K562 (cell line): ENCODE results near the gene ZNF467. TPM values are rescaled to one million over a fixed set of nuclear protein-coding genes. Genes with fewer than 3 reads are reported as not detected.

Experiments
- ATAC-seq: fragments of 200-7000 bp; cut with Tn5 transposase; 3 replicates; pipeline ENCODE4 v1.9.1; 2020; ENCODE audit warnings: moderate library complexity
- BruUV-seq: library from RNA; stranded (reverse); fragments of 400-500 nt; replicated peaks from 2 replicates; lab custom pipeline; 2021; lab: Mats Ljungman, UMichigan
- CTCF ChIA-PET: fragments of 300-600 bp; formaldehyde crosslinking; extraction: SDS; loops from one replicate; lab custom pipeline; 2021; ENCODE audit warnings: low intra/inter-chr PET ratio; lab: Yijun Ruan, JAX
- POLR2A ChIA-PET: fragments of 300-600, 350-650 bp; sonication (Branson Sonifier 250); formaldehyde crosslinking; extraction: SDS; loops from one replicate; lab custom pipeline; 2021; ENCODE audit warnings: antibody characterized with exemption, inconsistent platforms; lab: Yijun Ruan, JAX
- DNase-seq, 4 experiments: peaks; one replicate each; pipeline versions ENCODE4 v3.0.0 to v3.0.0-alpha.2; 2011 to 2018; ENCODE audit warnings: low spot score in 3 of 4, mixed read lengths in 3 of 4; ENCODE audit errors: extremely low read depth in 1 of 4
- FAIRE-seq: peaks from 2 replicates; lab custom pipeline; 2011; peaks lifted over from hg19 to GRCh38; lab: Jason Lieb, UNC
- H2AFZ ChIP-seq: 2 replicates; pipeline ENCODE4 v1.6.0; 2011; ENCODE audit warnings: low read depth, low read length, control low read depth, inconsistent platforms
- H3K27ac ChIP-seq: fragments of 200-600 bp; 3 replicates; pipeline ENCODE4 v1.8.0; 2011; ENCODE audit warnings: low read depth, mild to moderate bottlenecking, control low read depth, inconsistent platforms, low read length, moderate library complexity, mixed read lengths; ENCODE audit errors: extremely low read depth
- H3K27me3 ChIP-seq, 2 experiments: fragments of 300-600 bp in 1 of 2; 2 replicates in 1 of 2; 3 replicates in 1 of 2; pipeline versions ENCODE4 v1.6.0 to v1.8.0; 2011; ENCODE audit warnings: inconsistent platforms in 2 of 2, low read length in 2 of 2, mild to moderate bottlenecking in 1 of 2, mixed read lengths in 1 of 2, moderate library complexity in 1 of 2; ENCODE audit not compliant: control insufficient read depth in 2 of 2, insufficient read depth in 2 of 2
- H3K36me3 ChIP-seq: fragments of 300-600 bp; 3 replicates; pipeline ENCODE4 v1.8.0; 2011; ENCODE audit warnings: mild to moderate bottlenecking, low read length, inconsistent platforms; ENCODE audit not compliant: control insufficient read depth, insufficient read depth
- H3K4me1 ChIP-seq, 2 experiments: fragments of 200-600 bp in 1 of 2; replicated peaks in 1 of 2; 2 replicates in 1 of 2; 3 replicates in 1 of 2; pipeline versions ENCODE4 v1.5.1 to v1.8.0; 2011; ENCODE audit warnings: inconsistent platforms in 2 of 2, low read length in 2 of 2, mild to moderate bottlenecking in 1 of 2, mixed read lengths in 1 of 2, moderate library complexity in 1 of 2; ENCODE audit not compliant: control insufficient read depth in 2 of 2, insufficient read depth in 2 of 2
- H3K4me2 ChIP-seq: 2 replicates; pipeline ENCODE4 v1.6.1; 2011; ENCODE audit warnings: low read length, control low read depth, inconsistent platforms, mixed read lengths; ENCODE audit not compliant: insufficient read depth
- H3K4me3 ChIP-seq: fragments of 200-600 bp; sonication (generic), shearing (Covaris generic); 2 replicates; pipeline ENCODE4 v1.5.1; 2016; ENCODE audit warnings: control low read depth, inconsistent platforms
- H3K79me2 ChIP-seq: fragments of 200-600 bp; 3 replicates; pipeline ENCODE4 v1.8.0; 2011; ENCODE audit warnings: low read length, inconsistent platforms; ENCODE audit not compliant: control insufficient read depth, insufficient read depth
- H3K9ac ChIP-seq, 2 experiments: 2 replicates each; pipeline versions ENCODE4 v1.6.0 to v1.6.1; 2011; ENCODE audit warnings: low read depth in 2 of 2, low read length in 2 of 2, control low read depth in 1 of 2, inconsistent platforms in 1 of 2, mild to moderate bottlenecking in 1 of 2, mixed read lengths in 1 of 2; ENCODE audit not compliant: insufficient read depth in 1 of 2
- H3K9me1 ChIP-seq: one replicate; pipeline ENCODE4 v1.6.0; 2011; ENCODE audit warnings: inconsistent platforms, mild to moderate bottlenecking, low read length, moderate library complexity; ENCODE audit not compliant: control insufficient read depth, insufficient read depth
- H3K9me3 ChIP-seq: replicated peaks from 2 replicates; pipeline ENCODE4 v1.5.1; 2011; ENCODE audit warnings: low read depth, low read length, inconsistent platforms; ENCODE audit not compliant: control insufficient read depth, insufficient read depth
- H4K20me1 ChIP-seq: replicated peaks from 2 replicates; pipeline ENCODE4 v1.6.1; 2011; ENCODE audit warnings: low read length, inconsistent platforms, mixed read lengths; ENCODE audit not compliant: control insufficient read depth, insufficient read depth
- CEBPZ ChIP-seq: fragments of 150-350 bp; IDR thresholded peaks from 2 replicates; pipeline ENCODE4 v1.6.1; 2014; ENCODE audit warnings: low read depth, mild to moderate bottlenecking, low read length, borderline replicate concordance
- COPS2 ChIP-seq: fragments of 450-650 bp; conservative IDR thresholded peaks from 2 replicates; pipeline ENCODE4 v1.6.1; 2016; ENCODE audit warnings: mild to moderate bottlenecking, moderate library complexity
- DIDO1 ChIP-seq: fragments of 450-650 bp; IDR thresholded peaks from 2 replicates; pipeline ENCODE4 v1.6.1; 2016; ENCODE audit warnings: low read depth, missing biosample characterization, missing genetic modification characterization
- KAT7 ChIP-seq: sonication (generic); formaldehyde crosslinking; IDR thresholded peaks from 2 replicates; pipeline ENCODE4 v1.8.0; 2022; ENCODE audit warnings: missing genetic modification reagents, mild to moderate bottlenecking, borderline replicate concordance
- MTA2 ChIP-seq: fragments of 450-650 bp; IDR thresholded peaks from 2 replicates; pipeline ENCODE4 v1.6.1; 2016; ENCODE audit warnings: low read depth
- NFXL1 ChIP-seq: fragments of 450-650 bp; formaldehyde crosslinking; IDR thresholded peaks from 2 replicates; pipeline ENCODE4 v1.4.0; 2021; ENCODE audit warnings: mild to moderate bottlenecking
- RFX5 ChIP-seq: IDR thresholded peaks from 2 replicates; pipeline ENCODE4 v1.6.1; 2011; ENCODE audit warnings: low read depth, mild to moderate bottlenecking, improper control_type of control experiment, low read length
- ZNF644 ChIP-seq: fragments of 200-800 bp; sonication (Bioruptor generic); IDR thresholded peaks from 2 replicates; pipeline ENCODE4 v1.6.1; 2016; ENCODE audit warnings: low read depth, missing genetic modification characterization, missing compliant biosample characterization
- WGBS: fragments of 100-300 bp; shearing (Covaris generic); methylation state at CpG from one replicate; pipeline ENCODE4 v1.1.6; 2016; ENCODE audit warnings: low coverage, mixed read lengths; ENCODE audit not compliant: insufficient coverage; ENCODE audit errors: missing lambda C conversion rate; 5-methylcytosine and 5-hydroxymethylcytosine counted together
- in situ Hi-C: fragments of 300-500 bp; cut with MboI; formaldehyde crosslinking; loops from 4 replicates; pipeline ENCODE4 v1.15.0; 2018; ENCODE audit warnings: inconsistent platforms, mixed read lengths
- intact Hi-C: fragments of 100-400 bp; cut with micrococcal nuclease; formaldehyde crosslinking; loops from 2 replicates; pipeline ENCODE4 v1.14.2; 2022
- polyA plus RNA-seq, 8 experiments: library from polyadenylated mRNA; depleted of rRNA in 4 of 8; stranded (reverse) in 5 of 8; unstranded in 3 of 8; fragments of >200 nt; fragmentation: Nextera tagmentation in 2 of 8; fragmentation: Illumina TruSeq in 1 of 8; extraction: Ambion mirVana in 2 of 8; extraction: Trizol in 1 of 8; gene quantifications; 2 replicates each; pipeline versions ENCODE4 v1.2.1 to v1.2.3, GENCODE V29; 2011 to 2014; ENCODE audit warnings: inconsistent platforms in 1 of 8, missing spikeins in 1 of 8
- total RNA-seq, 7 experiments: library from RNA; depleted of rRNA in 6 of 7; stranded (reverse); fragments of >200 nt in 6 of 7; fragmentation: Illumina TruSeq in 2 of 7; extraction: Trizol in 2 of 7; gene quantifications; 2 replicates each; pipeline versions ENCODE4 v1.2.1 to v1.2.3, GENCODE V29; 2011 to 2021; ENCODE audit warnings: low replicate concordance in 1 of 7
- TF ChIP-seq, protein P1 (sequence below): fragments of 450-650 bp; conservative IDR thresholded peaks from 2 replicates; pipeline ENCODE4 v1.6.1; 2016; ENCODE audit warnings: missing genetic modification characterization, low read depth, mild to moderate bottlenecking, control low read depth, missing compliant biosample characterization
- TF ChIP-seq, protein P2 (sequence below): fragments of 250-450 bp; sonication (Bioruptor Pico); IDR thresholded peaks from 2 replicates; pipeline ENCODE4 v1.9.0; 2021; ENCODE audit warnings: mild to moderate bottlenecking, inconsistent platforms
- TF ChIP-seq, protein P3 (sequence below), 3 experiments: fragments of 200-800 bp in 1 of 3; sonication (Bioruptor generic) in 1 of 3; sonication (generic) in 1 of 3; formaldehyde crosslinking in 1 of 3; IDR thresholded peaks; 2 replicates each; pipeline versions ENCODE4 v1.6.1 to v1.8.0; 2016 to 2022; ENCODE audit warnings: mild to moderate bottlenecking in 2 of 3, missing compliant biosample characterization in 2 of 3, missing genetic modification characterization in 2 of 3, missing genetic modification reagents in 1 of 3

Gene ZNF467
- total and polyA plus RNA-seq, 9 of the 15 experiments (the other 6 are each of a cell fraction or from before 2014, with no cell fraction given) = 0.32 to 14.2 (median 1.7) TPM

DNA sequence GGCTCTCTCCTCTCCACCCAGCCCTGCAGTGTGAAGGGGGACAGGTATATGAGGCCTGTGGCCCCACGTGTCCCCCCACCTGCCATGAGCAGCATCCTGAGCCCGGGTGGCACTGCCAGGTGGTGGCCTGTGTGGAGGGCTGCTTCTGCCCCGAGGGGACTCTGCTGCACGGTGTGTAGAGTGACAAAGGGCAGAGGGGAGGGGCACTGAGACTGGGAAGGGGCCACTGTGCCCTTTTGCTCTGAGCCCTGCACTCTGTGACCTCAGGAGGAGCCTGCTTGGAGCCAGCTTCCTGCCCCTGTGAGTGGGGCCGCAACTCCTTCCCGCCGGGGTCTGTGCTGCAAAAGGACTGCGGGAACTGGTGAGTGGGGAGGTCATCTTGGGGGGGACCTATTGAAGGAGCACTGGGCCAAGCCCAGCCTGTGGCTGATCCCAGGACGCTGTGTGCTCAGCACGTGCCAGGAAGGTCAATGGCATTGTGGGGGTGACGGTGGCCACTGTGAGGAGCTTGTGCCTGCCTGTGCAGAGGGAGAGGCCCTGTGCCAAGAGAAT lies 15.0 kb upstream of the ZNF467 start:
- no peak for DNase-seq
- H3K36me3 ChIP-seq = no peaks in the 10 kb centered on the region
- no peaks in the 10 kb centered on the region for H3K9me3 ChIP-seq
- BruUV-seq = no TSS peak
- peaks cover 8% of the 10 kb centered on the region; the same call in 1 of the 2 replicates for H4K20me1 ChIP-seq
- POLR2A ChIA-PET = interaction anchor here (0.6 to 1.2 kb wide), 6 partner anchors 9 to 126 kb away, joined by 3 to 6 read pairs (median 3); no protein-coding TSS in a partner anchor
- H3K27me3 ChIP-seq = peaks cover 2 to 49% of the 10 kb centered on the region in 2 experiments; a peak in 4 of 5 replicates
- CTCF ChIA-PET = interaction anchor here (1.0 to 2.2 kb wide), 3 partner anchors 43 to 126 kb away, joined by 3 to 11 read pairs (median 5); no protein-coding TSS in a partner anchor
- H3K4me3 ChIP-seq = no peak overlapping the region
- in situ Hi-C loops = no loop called here
- no peaks in the 10 kb centered on the region for H3K79me2 ChIP-seq
- intact Hi-C loops = no loop called here
- H3K27ac ChIP-seq = no peak overlapping the region
- no peak overlapping the region for H3K4me2 ChIP-seq
- FAIRE-seq = no peak
- H3K4me1 ChIP-seq = peaks cover 4 to 84% of the 10 kb centered on the region in 2 experiments; a peak in 4 of 5 replicates
- H3K9me1 ChIP-seq = no peaks in the 10 kb centered on the region
- peak overlapping the region in 1 of 2 experiments; percentile 32; a peak in 1 of 4 replicates for H3K9ac ChIP-seq
- no peak overlapping the region for H2AFZ ChIP-seq
- ATAC-seq = no peak
- 31% methylated on average over 11 of the region's 11 CpGs for whole genome bisulfite sequencing
- no peak for TF ChIP-seq ZNF644 (tag)
- no peak for TF ChIP-seq DIDO1
- no peak for TF ChIP-seq RFX5
- no peak for TF ChIP-seq MTA2
- TF ChIP-seq, protein P1, sequence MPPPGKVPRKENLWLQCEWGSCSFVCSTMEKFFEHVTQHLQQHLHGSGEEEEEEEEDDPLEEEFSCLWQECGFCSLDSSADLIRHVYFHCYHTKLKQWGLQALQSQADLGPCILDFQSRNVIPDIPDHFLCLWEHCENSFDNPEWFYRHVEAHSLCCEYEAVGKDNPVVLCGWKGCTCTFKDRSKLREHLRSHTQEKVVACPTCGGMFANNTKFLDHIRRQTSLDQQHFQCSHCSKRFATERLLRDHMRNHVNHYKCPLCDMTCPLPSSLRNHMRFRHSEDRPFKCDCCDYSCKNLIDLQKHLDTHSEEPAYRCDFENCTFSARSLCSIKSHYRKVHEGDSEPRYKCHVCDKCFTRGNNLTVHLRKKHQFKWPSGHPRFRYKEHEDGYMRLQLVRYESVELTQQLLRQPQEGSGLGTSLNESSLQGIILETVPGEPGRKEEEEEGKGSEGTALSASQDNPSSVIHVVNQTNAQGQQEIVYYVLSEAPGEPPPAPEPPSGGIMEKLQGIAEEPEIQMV (tag) = no peak
- TF ChIP-seq, protein P2, sequence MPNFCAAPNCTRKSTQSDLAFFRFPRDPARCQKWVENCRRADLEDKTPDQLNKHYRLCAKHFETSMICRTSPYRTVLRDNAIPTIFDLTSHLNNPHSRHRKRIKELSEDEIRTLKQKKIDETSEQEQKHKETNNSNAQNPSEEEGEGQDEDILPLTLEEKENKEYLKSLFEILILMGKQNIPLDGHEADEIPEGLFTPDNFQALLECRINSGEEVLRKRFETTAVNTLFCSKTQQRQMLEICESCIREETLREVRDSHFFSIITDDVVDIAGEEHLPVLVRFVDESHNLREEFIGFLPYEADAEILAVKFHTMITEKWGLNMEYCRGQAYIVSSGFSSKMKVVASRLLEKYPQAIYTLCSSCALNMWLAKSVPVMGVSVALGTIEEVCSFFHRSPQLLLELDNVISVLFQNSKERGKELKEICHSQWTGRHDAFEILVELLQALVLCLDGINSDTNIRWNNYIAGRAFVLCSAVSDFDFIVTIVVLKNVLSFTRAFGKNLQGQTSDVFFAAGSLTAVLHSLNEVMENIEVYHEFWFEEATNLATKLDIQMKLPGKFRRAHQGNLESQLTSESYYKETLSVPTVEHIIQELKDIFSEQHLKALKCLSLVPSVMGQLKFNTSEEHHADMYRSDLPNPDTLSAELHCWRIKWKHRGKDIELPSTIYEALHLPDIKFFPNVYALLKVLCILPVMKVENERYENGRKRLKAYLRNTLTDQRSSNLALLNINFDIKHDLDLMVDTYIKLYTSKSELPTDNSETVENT (CRISPR knock-in tag) = 0 out of 2 replicates have a peak, but pooled peaks have one; percentile 29
- no peak for TF ChIP-seq COPS2
- no peak for TF ChIP-seq NFXL1 (CRISPR knock-in tag)
- TF ChIP-seq CEBPZ = no peak
- TF ChIP-seq KAT7 (CRISPR knock-in tag) = no peak
- TF ChIP-seq, protein P3, sequence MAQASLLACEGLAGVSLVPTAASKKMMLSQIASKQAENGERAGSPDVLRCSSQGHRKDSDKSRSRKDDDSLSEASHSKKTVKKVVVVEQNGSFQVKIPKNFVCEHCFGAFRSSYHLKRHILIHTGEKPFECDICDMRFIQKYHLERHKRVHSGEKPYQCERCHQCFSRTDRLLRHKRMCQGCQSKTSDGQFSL (CRISPR knock-in tag; IDR thresholded peaks at IDR 0.05) = peak; percentile 19
- TF ChIP-seq, protein P3 (tag; IDR thresholded peaks at IDR 0.05) = no peak
